BJ (cell line): Measurements from ENCODE around the gene CPOX. TPM values are rescaled to one million over a fixed set of nuclear protein-coding genes. Genes with fewer than 3 reads are reported as not detected.

Source experiments
- CTCF ChIA-PET: fragments of 350-600 bp; formaldehyde crosslinking; extraction: SDS; loops from one replicate; lab custom pipeline; 2021; ENCODE audit warnings: antibody characterized with exemption, inconsistent platforms; lab: Yijun Ruan, JAX
- POLR2A ChIA-PET: fragments of 300-600 bp; sonication (Branson Sonifier 250); formaldehyde crosslinking; extraction: SDS; loops from one replicate; lab custom pipeline; 2021; ENCODE audit warnings: antibody characterized with exemption; lab: Charles Lee
- DNase-seq: peaks from one replicate; pipeline ENCODE4 v3.0.0-alpha.2; 2011; ENCODE audit warnings: low read depth
- H3K27me3 ChIP-seq: 2 replicates; pipeline ENCODE4 v1.6.0; 2011; ENCODE audit warnings: low read length; ENCODE audit not compliant: control insufficient read depth, insufficient read depth
- H3K36me3 ChIP-seq: 2 replicates; pipeline ENCODE4 v1.5.1; 2011; ENCODE audit warnings: low read length; ENCODE audit not compliant: control insufficient read depth, insufficient read depth
- H3K4me3 ChIP-seq: 2 replicates; pipeline ENCODE4 v1.5.1; 2011; ENCODE audit warnings: low read depth, mild to moderate bottlenecking, control low read depth, low read length
- CTCF ChIP-seq: IDR thresholded peaks from 2 replicates; pipeline ENCODE4 v1.5.1; 2011; ENCODE audit warnings: low read depth, mild to moderate bottlenecking, control low read depth, inconsistent platforms, low read length, moderate library complexity; ENCODE audit not compliant: insufficient read depth
- polyA plus RNA-seq: library from polyadenylated mRNA; depleted of rRNA; stranded (reverse); fragments of >200 nt; gene quantifications from 2 replicates; pipeline ENCODE4 v1.2.3, GENCODE V29; 2011

CPOX gene
- polyA plus RNA-seq, 1 experiment, result 11.1 TPM

DNA sequence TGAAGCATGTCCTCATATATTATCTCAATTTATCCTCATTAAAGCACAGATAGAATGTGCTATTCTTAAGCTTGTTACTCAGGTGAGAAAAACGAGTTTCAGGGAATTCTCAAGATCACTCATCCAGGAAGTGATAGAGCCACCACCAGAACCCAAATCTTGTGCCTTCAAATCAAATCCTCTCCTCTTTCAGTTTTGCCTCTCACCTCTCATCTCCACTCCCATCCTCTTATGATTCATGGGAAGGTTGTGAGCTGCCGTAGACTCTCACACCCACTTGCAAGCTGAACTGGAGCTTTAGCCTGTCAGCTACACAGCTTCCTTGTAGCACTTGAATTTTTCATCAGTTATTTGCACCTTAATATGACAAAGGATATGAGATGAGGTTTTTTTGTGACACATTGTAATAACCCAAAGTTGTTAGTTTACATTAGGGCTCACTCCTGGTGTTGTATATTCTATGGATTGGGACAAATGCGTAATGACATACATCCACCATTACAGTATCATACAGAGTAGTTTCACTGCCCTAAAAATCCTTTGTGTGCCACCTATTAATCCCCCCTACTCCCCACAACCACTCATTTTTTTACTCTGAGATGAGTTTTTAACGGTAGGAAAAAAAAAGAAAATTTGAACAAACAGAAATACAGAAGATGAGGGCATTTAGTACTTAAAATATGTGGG is 35.9 kb downstream of the CPOX start:
- Histone ChIP-seq H3K4me3 (no peak overlapping the region), H3K27me3 (no peaks in the 10 kb centered on the region; the same call in 1 of the 2 replicates), H3K36me3 (no peaks in the 10 kb centered on the region)
- no peak for DNase-seq
- CTCF ChIA-PET, result no interaction called here
- no peak for TF ChIP-seq CTCF
- POLR2A ChIA-PET, result no interaction called here

GRCh38 chr3:98556164-98557130 is 37.0 kb downstream of the CPOX start:
- TF ChIP-seq CTCF, result no peak
- POLR2A ChIA-PET, result no interaction called here
- Histone ChIP-seq H3K4me3 (no peak overlapping the region), H3K36me3 (no peaks in the 10 kb centered on the region), H3K27me3 (peaks cover 2% of the 10 kb centered on the region; the same call in 1 of the 2 replicates)
- CTCF ChIA-PET, result interaction anchor here (1.5 kb wide), 1 partner anchor 17 kb away, joined by 3 read pairs; no protein-coding TSS in a partner anchor
- DNase-seq, result no peak

DNA sequence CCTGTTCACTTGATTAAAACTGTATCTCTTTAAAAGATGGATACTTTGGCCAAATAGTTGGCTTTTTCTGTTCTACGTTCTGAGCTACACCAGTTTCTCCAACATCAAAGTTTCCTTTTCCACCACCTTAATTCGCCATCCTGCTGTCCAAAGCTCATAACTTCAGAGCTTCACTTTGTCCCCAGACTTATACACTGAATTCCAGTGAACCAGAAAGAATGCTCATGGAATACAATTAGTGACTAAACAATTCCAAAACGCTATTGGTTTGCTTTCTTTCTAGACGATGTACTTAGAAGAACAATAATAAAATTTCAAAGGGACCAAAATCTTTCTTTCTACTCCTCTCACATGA is 38.4 kb downstream of the CPOX start:
- Histone ChIP-seq H3K36me3 (no peaks in the 10 kb centered on the region), H3K27me3 (peaks cover 6% of the 10 kb centered on the region), H3K4me3 (no peak overlapping the region)
- no peak for TF ChIP-seq CTCF
- ChIA-PET POLR2A (no interaction called here), CTCF (no interaction called here)
- DNase-seq, result no peak

- no peak for DNase-seq
- ChIA-PET POLR2A (no interaction called here), CTCF (no interaction called here)
- H3K27me3 ChIP-seq, result peaks cover 6% of the 10 kb centered on the region
- H3K4me3 ChIP-seq, result no peak overlapping the region
- H3K36me3 ChIP-seq, result no peaks in the 10 kb centered on the region
- no peak for TF ChIP-seq CTCF
These were observed 38.8 kb downstream of the CPOX start for GRCh38 chr3:98554580-98554979.

GRCh38 chr3:98553753-98554152 is 39.7 kb downstream of the CPOX start:
- ChIA-PET POLR2A (no interaction called here), CTCF (no interaction called here)
- H3K36me3 ChIP-seq, result no peaks in the 10 kb centered on the region
- TF ChIP-seq CTCF, result no peak
- peaks cover 6% of the 10 kb centered on the region for H3K27me3 ChIP-seq
- H3K4me3 ChIP-seq, result no peak overlapping the region
- DNase-seq, result no peak
